ENCODE results near the gene PROCA1. TPM values are rescaled to one million over a fixed set of nuclear protein-coding genes. Genes with fewer than 3 reads are reported as not detected.
"Not testable (repeated sequence)": the region's sequence is repeated elsewhere in the genome, so short reads cannot be mapped to it uniquely, and the experiment has no call there.

PROCA1 gene
- total and polyA plus RNA-seq, 2 of the 8 experiments (the other 6 are each of a cell fraction or from before 2014, with no cell fraction given) = 21.2 to 26.3 TPM

DNA sequence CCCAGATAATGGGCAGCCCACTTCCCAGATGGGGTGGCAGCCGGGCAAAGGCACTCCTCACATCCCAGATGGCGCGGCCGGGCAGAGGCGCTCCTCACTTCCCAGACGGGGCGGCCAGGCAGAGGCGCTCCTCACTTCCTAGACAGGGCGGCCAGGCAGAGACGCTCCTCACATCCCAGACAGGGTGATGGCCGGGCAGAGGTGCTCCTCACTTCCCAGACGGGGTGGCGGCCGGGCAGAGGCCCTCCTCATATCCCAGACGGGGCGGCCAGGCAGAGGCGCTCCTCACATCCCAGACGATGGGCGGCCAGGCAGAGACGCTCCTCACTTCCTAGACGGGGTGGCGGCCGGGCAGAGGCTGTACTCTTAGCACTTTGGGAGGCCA is 52.2 kb downstream of the PROCA1 start:
- H3K4me2 ChIP-seq (ENCODE audit: insufficient read depth in 1 of 2, low read depth in 2 of 2, low read length in 2 of 2); H3K9ac ChIP-seq (replicated peaks in 1 of 4; ENCODE audit: extremely low read depth in 1 of 4, low read depth in 3 of 4, low read length in 3 of 4); DNase-seq (ENCODE audit: low read depth in 1 of 2, low spot score in 2 of 2); H3K18ac ChIP-seq (ENCODE audit: extremely low read depth, low read length); H4K8ac ChIP-seq (ENCODE audit: extremely low read depth, insufficient read depth, low read length); H4K91ac ChIP-seq (replicated peaks; ENCODE audit: insufficient read length, low read length); H3K23me2 ChIP-seq (ENCODE audit: low read depth, low read length); H3K14ac ChIP-seq (ENCODE audit: insufficient read length); H2BK5ac ChIP-seq (ENCODE audit: low read depth, low read length); H2AFZ ChIP-seq (ENCODE audit: low read length); H3K79me1 ChIP-seq (ENCODE audit: low read depth, low read length); H2BK15ac ChIP-seq (ENCODE audit: low read length); H2BK12ac ChIP-seq (ENCODE audit: low read depth, low read length); H2BK120ac ChIP-seq (replicated peaks; ENCODE audit: low read depth, low read length); H3K27ac ChIP-seq (ENCODE audit: low read depth, low read length); H4K5ac ChIP-seq (ENCODE audit: insufficient read length, low read depth, low read length); CTCF ChIA-PET (ENCODE audit: partially characterized antibody); H2BK20ac ChIP-seq (ENCODE audit: low read length); H3K23ac ChIP-seq (ENCODE audit: insufficient read length); H4K20me1 ChIP-seq (replicated peaks in 1 of 2; ENCODE audit: control insufficient read depth in 1 of 2, insufficient read depth in 2 of 2, low read length in 2 of 2); H3K4ac ChIP-seq (replicated peaks; ENCODE audit: insufficient read length, low read depth, low read length); H3K4me1 ChIP-seq (replicated peaks in 1 of 4; ENCODE audit: control insufficient read depth in 3 of 4, insufficient read depth in 4 of 4, low read length in 3 of 4); FAIRE-seq; H3K27me3 ChIP-seq (replicated peaks in 1 of 4; ENCODE audit: control insufficient read depth in 3 of 4, extremely low read depth in 1 of 4, insufficient read depth in 3 of 4, low read length in 3 of 4); H3K56ac ChIP-seq (replicated peaks; ENCODE audit: insufficient read length, low read depth, low read length); H3K4me3 ChIP-seq (ENCODE audit: extremely low read depth in 1 of 4, insufficient read depth in 2 of 4, low read depth in 3 of 4, low read length in 4 of 4); H2AK5ac ChIP-seq (ENCODE audit: low read depth, low read length): not testable (repeated sequence)
- peaks cover 0 to 25% (median 9%) of the 10 kb centered on the region in 4 experiments; a peak in 5 of 8 replicates for H3K36me3 ChIP-seq (ENCODE audit: control insufficient read depth in 2 of 4, insufficient read depth in 4 of 4, low read length in 3 of 4)
- H3K9me3 ChIP-seq (ENCODE audit: insufficient read depth in 2 of 2, low read depth in 1 of 2, low read length in 1 of 2) = peaks cover 0 to 17% of the 10 kb centered on the region in 2 experiments; a peak in 3 of 4 replicates
- 95% methylated on average over 23 of the region's 23 CpGs; no CpG with 5 or more reads in 1 of the 2 experiments for WGBS, 2 experiments (ENCODE audit: extremely low coverage in 1 of 2, insufficient coverage in 1 of 2, insufficient read length in 1 of 2, insufficient replicate concordance in 2 of 2, low coverage in 1 of 2, low lambda C conversion rate in 2 of 2, missing lambda C conversion rate in 1 of 2)
- POLR2A ChIA-PET (ENCODE audit: partially characterized antibody) = interaction anchor here (1.3 kb wide), 1 partner anchor 9 kb away, joined by 3 read pairs; no protein-coding TSS in a partner anchor
- peaks cover 17 to 56% of the 10 kb centered on the region in 2 experiments; a peak in 3 of 4 replicates for H3K79me2 ChIP-seq (ENCODE audit: control insufficient read depth in 1 of 2, insufficient read depth in 2 of 2, low read length in 2 of 2)
